Measurements from ENCODE around the gene LGR4. TPM values are rescaled to one million over a fixed set of nuclear protein-coding genes. Genes with fewer than 3 reads are reported as not detected.
"Not testable (repeated sequence)": the region's sequence is repeated elsewhere in the genome, so short reads cannot be mapped to it uniquely, and the experiment has no call there.

Gene LGR4
- total and polyA plus RNA-seq, 2 experiments from 2014 or later: 22.6 to 99.6 TPM

- Histone ChIP-seq H4K20me1 (replicated peaks; ENCODE audit: insufficient read depth) (no peaks in the 10 kb centered on the region), H3K79me2 (replicated peaks; ENCODE audit: insufficient read depth) (no peaks in the 10 kb centered on the region), H3F3A (replicated peaks; ENCODE audit: low read depth) (no peaks in the 10 kb centered on the region), H3K4me2 (no peak overlapping the region), H3K9me2 (ENCODE audit: insufficient read depth) (no peaks in the 10 kb centered on the region), H3K27ac (ENCODE audit: low read depth) (no peak overlapping the region), H3K4me3 (no peak overlapping the region), H3K27me3 (ENCODE audit: insufficient read depth) (no peaks in the 10 kb centered on the region), H2AFZ (no peak overlapping the region), H3K36me3 (ENCODE audit: insufficient read depth) (peaks cover 3% of the 10 kb centered on the region; the same call in 1 of the 2 replicates), H3K4me1 (ENCODE audit: insufficient read depth) (no peaks in the 10 kb centered on the region)
- peaks cover 10% of the 10 kb centered on the region; the same call in 2 of the 3 replicates for H3K9me3 Mint-ChIP-seq
- H3K4me3 Mint-ChIP-seq: no peak overlapping the region
- no peaks in the 10 kb centered on the region for H3K4me1 Mint-ChIP-seq
- ATAC-seq (no peak), DNase-seq (ENCODE audit: low spot score) (no peak)
- no peaks in the 10 kb centered on the region for H3K27me3 Mint-ChIP-seq (ENCODE audit: insufficient read depth, low read depth, poor library complexity)
- peaks cover 20% of the 10 kb centered on the region; the same call in 2 of the 3 replicates for H3K36me3 Mint-ChIP-seq (ENCODE audit: low read depth)
- TF ChIP-seq CTCF (conservative IDR thresholded peaks at IDR 0.05; ENCODE audit: low read depth in 2 of 2) (no peak), ZNF462 (CRISPR knock-in tag; IDR thresholded peaks at IDR 0.05) (no peak), ZNF331 (CRISPR knock-in tag; IDR thresholded peaks at IDR 0.05; ENCODE audit: low read depth) (no peak)
- H3K27ac Mint-ChIP-seq: no peak overlapping the region
Measured at GRCh38 chr11:27339941-27340340, 132.6 kb downstream of the LGR4 start.

- not testable (repeated sequence) for H3K9me3 Mint-ChIP-seq; H3K4me3 Mint-ChIP-seq; H3F3A ChIP-seq (replicated peaks; ENCODE audit: low read depth); H3K4me3 ChIP-seq; H3K27ac ChIP-seq (ENCODE audit: low read depth); DNase-seq (ENCODE audit: low spot score); H3K36me3 ChIP-seq (ENCODE audit: insufficient read depth); H3K4me2 ChIP-seq; H3K27me3 ChIP-seq (ENCODE audit: insufficient read depth); H4K20me1 ChIP-seq (replicated peaks; ENCODE audit: insufficient read depth); H3K9me2 ChIP-seq (ENCODE audit: insufficient read depth); H3K27ac Mint-ChIP-seq; H2AFZ ChIP-seq; H3K36me3 Mint-ChIP-seq (ENCODE audit: low read depth); H3K27me3 Mint-ChIP-seq (ENCODE audit: insufficient read depth, low read depth, poor library complexity); H3K79me2 ChIP-seq (replicated peaks; ENCODE audit: insufficient read depth); ATAC-seq
- peaks cover 20% of the 10 kb centered on the region; the same call in 1 of the 2 replicates for H3K4me1 ChIP-seq (ENCODE audit: insufficient read depth)
- peaks cover 10% of the 10 kb centered on the region for H3K4me1 Mint-ChIP-seq
Measured at GRCh38 chr11:27334764-27335163, 137.8 kb downstream of the LGR4 start.

Data from GM23338 (cell line).